Esophagus squamous epithelium (tissue), 4 donors: Measurements from ENCODE around the gene NUP160.

Experiments
- CTCF ChIP-seq, 6 experiments: fragments of 450-650 bp in 4 of 6; fragments of 200-600 bp in 2 of 6; sonication (generic) in 2 of 6; IDR thresholded peaks; one replicate each; pipeline ENCODE4 v1.5.1; 2016 to 2019; ENCODE audit warnings: antibody characterized with exemption in 6 of 6, mild to moderate bottlenecking in 4 of 6, moderate library complexity in 4 of 6
- POLR2A ChIP-seq, 4 donors: fragments of 450-650 bp; IDR thresholded peaks; one replicate each; pipeline ENCODE4 v1.6.1; 2017; ENCODE audit warnings: antibody characterized with exemption in 4 of 4, mild to moderate bottlenecking in 4 of 4, moderate library complexity in 3 of 4

- TF ChIP-seq POLR2A (IDR thresholded peaks at IDR 0.05): no peak
- no peak for TF ChIP-seq CTCF (IDR thresholded peaks at IDR 0.05)
Observed at GRCh38 chr11:47786373-47786772, 61.8 kb downstream of the NUP160 start.
